Panc1 (cell line): ENCODE measurements around the gene FOXD2.

Experiments used
- POLR2AphosphoS5 ChIP-seq: IDR thresholded peaks from 2 replicates; pipeline ENCODE4 v1.6.1; 2012; ENCODE audit warnings: mild to moderate bottlenecking, low read depth, low read length, moderate library complexity
- SIN3A ChIP-seq: IDR thresholded peaks from 2 replicates; pipeline ENCODE4 v1.6.1; 2012; ENCODE audit warnings: low read depth, mild to moderate bottlenecking, low read length, moderate library complexity, borderline replicate concordance; ENCODE audit not compliant: insufficient read depth
- TF ChIP-seq, protein P1 (sequence below): fragments of 450-650 bp; IDR thresholded peaks from 2 replicates; pipeline ENCODE4 v1.5.1; 2017; ENCODE audit warnings: mild to moderate bottlenecking
- TF ChIP-seq, protein P2 (sequence below), 2 experiments: IDR thresholded peaks; 2 replicates each; pipeline ENCODE4 v1.6.1; 2011 to 2012; ENCODE audit warnings: low read depth in 2 of 2, control low read depth in 1 of 2, low read length in 1 of 2, mild to moderate bottlenecking in 1 of 2, moderate library complexity in 1 of 2; ENCODE audit not compliant: insufficient read depth in 1 of 2

DNA sequence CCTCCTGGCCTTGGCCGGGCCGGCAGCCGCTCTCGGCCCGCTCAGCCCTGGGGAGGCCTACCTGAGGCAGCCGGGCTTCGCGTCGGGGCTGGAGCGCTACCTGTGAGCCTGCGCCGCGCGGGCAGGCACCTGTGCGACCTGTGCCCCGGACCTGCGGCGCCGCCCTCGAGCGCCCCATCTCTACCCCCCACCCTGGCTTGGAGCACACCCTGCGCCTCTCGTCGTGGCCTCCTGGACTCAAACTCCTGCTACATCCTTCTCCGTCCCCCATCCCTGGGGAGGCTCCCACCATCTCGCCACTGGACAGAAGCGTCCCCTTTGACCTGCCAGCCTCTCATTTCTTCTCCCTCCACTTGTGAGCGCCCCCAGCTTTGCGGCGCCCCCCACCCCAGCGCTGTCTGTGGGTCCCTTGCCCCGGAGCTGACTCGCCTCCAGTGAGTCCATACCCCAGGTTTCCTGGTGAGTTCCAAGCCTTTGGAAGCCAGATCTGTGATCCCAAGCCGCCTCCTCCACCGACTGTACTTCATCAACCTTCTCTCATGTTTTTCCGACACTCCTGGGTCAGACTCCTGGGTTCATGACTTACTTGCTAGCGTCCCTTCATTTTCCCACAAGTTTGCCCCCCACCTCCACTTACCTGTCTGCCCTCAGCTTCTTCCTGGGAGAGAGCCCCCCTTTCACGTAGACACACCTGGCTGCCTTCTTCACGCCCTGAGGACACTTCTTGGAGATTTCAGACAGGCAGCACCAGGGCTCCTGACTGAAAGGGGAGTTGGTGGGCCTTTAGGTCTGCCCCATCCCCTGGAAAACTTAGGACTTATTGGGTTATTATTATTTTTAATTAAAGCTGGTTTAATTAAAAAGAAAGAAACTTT lies 20.4 kb upstream of the FOXD2 start:
- TF ChIP-seq, protein P1, sequence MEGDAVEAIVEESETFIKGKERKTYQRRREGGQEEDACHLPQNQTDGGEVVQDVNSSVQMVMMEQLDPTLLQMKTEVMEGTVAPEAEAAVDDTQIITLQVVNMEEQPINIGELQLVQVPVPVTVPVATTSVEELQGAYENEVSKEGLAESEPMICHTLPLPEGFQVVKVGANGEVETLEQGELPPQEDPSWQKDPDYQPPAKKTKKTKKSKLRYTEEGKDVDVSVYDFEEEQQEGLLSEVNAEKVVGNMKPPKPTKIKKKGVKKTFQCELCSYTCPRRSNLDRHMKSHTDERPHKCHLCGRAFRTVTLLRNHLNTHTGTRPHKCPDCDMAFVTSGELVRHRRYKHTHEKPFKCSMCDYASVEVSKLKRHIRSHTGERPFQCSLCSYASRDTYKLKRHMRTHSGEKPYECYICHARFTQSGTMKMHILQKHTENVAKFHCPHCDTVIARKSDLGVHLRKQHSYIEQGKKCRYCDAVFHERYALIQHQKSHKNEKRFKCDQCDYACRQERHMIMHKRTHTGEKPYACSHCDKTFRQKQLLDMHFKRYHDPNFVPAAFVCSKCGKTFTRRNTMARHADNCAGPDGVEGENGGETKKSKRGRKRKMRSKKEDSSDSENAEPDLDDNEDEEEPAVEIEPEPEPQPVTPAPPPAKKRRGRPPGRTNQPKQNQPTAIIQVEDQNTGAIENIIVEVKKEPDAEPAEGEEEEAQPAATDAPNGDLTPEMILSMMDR = no peak
- no peak for TF ChIP-seq SIN3A
- TF ChIP-seq, protein P2, sequence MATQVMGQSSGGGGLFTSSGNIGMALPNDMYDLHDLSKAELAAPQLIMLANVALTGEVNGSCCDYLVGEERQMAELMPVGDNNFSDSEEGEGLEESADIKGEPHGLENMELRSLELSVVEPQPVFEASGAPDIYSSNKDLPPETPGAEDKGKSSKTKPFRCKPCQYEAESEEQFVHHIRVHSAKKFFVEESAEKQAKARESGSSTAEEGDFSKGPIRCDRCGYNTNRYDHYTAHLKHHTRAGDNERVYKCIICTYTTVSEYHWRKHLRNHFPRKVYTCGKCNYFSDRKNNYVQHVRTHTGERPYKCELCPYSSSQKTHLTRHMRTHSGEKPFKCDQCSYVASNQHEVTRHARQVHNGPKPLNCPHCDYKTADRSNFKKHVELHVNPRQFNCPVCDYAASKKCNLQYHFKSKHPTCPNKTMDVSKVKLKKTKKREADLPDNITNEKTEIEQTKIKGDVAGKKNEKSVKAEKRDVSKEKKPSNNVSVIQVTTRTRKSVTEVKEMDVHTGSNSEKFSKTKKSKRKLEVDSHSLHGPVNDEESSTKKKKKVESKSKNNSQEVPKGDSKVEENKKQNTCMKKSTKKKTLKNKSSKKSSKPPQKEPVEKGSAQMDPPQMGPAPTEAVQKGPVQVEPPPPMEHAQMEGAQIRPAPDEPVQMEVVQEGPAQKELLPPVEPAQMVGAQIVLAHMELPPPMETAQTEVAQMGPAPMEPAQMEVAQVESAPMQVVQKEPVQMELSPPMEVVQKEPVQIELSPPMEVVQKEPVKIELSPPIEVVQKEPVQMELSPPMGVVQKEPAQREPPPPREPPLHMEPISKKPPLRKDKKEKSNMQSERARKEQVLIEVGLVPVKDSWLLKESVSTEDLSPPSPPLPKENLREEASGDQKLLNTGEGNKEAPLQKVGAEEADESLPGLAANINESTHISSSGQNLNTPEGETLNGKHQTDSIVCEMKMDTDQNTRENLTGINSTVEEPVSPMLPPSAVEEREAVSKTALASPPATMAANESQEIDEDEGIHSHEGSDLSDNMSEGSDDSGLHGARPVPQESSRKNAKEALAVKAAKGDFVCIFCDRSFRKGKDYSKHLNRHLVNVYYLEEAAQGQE (IDR thresholded peaks at IDR 0.05; ENCODE audit: insufficient read depth in 1 of 2, low read depth in 2 of 2, low read length in 1 of 2) = no peak
- no peak for TF ChIP-seq POLR2AphosphoS5
